Stimulated activated CD4-positive, alpha-beta T cell treated with anti-CD3 and anti-CD28 coated beads, Interleukin-12 subunit alpha, Interleukin-12 subunit beta, amount 100 ng/mL, for 24 hours (primary cell): Measurements from ENCODE around the gene EIF4A2.
"Not testable (repeated sequence)": the region's sequence is repeated elsewhere in the genome, so short reads cannot be mapped to it uniquely, and the experiment has no call there.

Experiments
- DNase-seq, 2 experiments: peaks; one replicate each; pipeline ENCODE4 v3.0.0-alpha.2; 2020; ENCODE audit warnings: low read depth in 2 of 2

The EIF4A2 gene

GRCh38 chr3:186818956-186819355, 35.6 kb downstream of the EIF4A2 start:
- no peak for DNase-seq

GRCh38 chr3:186821429-186822387, 38.3 kb downstream of the EIF4A2 start:
- no peak for DNase-seq

DNA sequence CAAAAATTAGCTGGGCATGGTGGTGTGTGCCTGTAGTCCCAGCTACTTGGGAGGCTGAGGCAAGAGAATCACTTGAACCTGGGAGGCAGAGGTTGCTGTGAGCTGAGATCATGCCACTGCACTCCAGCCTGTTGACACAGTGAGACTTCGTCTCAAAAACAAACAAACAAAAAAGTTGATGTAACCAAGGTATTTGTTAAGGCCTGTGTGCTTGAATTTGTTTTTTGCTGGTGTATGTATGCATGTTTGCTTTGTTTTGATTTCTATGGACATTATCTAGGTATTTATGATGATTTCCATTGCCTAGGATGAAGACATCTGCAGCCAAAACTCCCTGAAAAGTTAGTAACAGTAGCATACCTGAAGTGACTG, 39.0 kb downstream of the EIF4A2 start:
- not testable (repeated sequence) for DNase-seq

GRCh38 chr3:186823386-186823785, 40.0 kb downstream of the EIF4A2 start:
- no peak for DNase-seq

DNA sequence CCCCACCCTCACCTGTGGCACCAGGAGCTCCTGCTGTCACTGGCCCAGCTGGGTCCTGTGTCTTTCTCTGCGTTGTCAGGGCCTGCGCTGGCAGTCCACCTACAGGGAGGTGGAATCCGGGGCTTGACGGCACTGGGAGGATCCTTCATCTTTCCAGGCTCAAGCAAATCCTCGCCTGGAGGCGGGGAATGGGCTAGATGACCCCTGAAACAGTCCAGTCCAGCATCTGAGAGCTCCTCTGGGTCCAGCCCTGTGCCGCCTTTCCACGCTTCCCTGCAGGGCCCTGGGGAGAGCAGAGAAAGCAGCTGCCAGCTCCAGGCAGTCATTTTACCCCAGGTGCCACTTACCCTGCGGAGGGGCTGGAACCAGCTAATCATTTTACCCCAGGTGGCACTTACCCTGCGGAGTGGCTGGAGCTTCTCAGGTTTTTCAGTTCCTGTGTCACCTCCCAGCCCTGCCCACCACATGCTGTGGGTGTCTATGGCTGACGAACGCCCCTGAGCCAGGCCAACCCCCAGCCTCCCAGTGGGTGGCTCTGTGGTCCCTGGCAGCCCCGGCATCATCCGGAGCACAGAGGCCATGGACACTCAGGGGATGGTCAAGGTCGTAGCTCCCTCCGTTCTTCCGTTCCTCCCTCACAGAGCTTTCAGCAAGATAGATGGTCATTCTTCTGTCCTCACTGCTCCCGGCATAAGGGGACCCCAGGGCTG, 41.2 kb downstream of the EIF4A2 start:
- DNase-seq = no peak

GRCh38 chr3:186825294-186825821, 42.0 kb downstream of the EIF4A2 start:
- DNase-seq = peak; percentile 37 to 53

DNA sequence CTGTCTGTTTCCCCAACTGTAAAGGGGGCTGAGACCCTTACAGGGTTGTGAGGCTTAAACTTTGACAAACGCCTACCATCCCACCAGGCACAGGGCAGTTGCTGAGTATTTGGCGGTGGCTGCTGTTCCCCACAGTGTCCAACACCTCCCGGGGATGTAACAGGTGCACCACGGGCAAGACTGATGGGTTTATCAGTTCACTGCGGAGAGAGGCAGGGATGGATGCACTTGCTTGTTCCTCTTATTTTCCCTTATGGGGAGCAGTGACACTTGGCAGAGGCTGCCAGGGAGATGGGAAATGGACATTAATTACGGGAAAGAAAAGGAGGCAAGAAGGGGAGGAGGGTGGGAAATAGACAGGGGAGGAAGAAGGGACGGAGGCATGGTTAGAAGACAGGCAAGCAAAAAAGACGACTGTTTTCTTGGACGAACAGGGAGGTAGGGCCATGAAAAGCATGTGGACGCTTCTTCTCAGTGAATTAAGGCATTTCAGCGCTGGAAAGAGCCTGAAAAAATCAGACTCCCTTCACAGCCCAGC, 42.6 kb downstream of the EIF4A2 start:
- DNase-seq = no peak

DNA sequence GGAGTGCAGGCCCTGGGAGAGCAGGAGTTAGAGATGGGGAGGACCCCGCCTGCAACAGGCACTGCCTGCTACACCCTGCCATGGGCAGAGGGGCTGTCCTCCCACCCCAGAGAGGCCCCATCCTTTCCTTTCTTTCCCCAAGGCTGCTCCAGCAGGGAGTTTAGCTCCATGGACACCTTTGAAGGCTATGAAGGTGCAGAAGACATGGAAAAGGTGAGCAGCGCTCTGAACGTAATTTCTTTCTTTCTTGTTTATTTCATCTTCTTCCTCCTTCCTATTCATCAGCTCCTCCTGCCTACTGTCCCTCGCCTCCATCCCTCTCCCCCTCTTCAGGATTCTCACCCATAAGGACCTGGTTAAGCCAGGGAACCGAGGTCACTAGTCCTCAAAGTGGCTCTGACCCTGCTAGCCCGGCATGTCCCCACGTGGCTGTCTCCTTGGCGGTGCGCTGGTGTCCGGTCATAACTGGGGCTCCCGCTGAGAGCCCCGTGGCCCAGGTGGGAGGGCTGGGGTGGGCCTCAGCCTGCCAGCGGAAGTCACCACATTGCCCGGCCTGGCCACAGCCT, 43.1 kb downstream of the EIF4A2 start:
- no peak for DNase-seq

DNA sequence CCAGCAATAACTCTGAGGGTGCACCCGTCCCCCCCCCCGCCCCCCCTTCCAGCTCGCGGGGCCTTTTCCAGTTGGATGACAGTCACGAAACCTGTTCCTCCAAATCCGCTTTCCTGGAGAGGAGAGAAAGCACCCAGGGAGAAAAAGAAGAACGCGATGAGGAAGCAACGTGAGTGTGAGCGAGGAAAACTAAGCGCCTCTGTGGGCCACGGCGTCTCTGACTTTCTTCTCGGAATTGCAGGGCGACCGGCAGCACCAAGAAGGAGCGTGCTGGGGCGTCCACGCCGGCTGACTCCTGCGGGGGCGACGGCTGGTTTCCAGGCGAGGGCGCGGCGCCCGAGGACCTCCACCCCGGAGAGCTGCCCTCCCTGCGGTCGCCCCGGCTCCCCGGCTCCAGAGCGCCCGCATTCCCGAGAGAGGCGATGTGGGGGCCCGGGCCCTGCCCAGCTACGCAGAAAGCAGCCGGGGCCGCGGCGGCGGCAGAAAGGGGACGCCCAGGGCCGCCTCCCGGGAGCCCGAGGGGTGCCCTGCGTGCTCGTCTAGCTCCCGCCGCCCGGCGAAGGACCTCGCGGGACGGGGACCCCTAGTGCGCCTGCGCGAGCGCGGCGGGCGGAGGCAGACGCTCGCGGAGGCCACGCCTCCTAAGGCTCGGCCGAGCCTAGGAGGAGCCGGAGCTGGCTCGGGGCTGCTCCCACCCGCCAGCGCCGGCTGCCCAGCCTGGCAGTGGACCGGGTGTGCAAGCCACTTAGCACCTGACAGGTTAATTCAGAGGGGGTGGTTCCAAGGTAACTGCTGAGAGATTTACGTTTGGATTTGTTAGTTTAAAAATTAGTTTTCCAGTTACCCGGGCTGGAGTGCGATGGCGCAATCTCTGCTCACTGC, 43.8 kb downstream of the EIF4A2 start:
- peak; percentile 63 to 71 for DNase-seq

GRCh38 chr3:186828340-186828739, 45.0 kb downstream of the EIF4A2 start:
- DNase-seq = no peak

DNA sequence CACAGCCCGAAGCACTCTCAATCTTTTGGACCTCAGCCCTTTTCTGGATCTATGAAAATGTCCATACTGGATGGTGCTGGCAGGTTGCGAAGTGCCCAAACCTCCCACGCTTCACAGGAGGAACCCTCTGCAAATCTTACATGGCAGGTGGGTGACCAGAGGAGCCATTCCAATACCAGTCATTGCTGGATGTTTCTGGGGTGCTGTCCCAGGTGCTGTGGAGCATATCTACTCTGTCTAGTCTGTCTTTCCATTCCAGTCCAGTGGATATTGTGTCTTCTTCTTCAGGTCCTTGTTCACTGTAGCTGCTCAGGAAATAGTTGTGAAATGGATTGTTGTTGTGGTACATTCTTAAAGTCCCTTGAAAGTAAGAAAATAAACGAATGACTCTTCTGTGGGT, 48.4 kb downstream of the EIF4A2 start:
- no peak for DNase-seq

DNA sequence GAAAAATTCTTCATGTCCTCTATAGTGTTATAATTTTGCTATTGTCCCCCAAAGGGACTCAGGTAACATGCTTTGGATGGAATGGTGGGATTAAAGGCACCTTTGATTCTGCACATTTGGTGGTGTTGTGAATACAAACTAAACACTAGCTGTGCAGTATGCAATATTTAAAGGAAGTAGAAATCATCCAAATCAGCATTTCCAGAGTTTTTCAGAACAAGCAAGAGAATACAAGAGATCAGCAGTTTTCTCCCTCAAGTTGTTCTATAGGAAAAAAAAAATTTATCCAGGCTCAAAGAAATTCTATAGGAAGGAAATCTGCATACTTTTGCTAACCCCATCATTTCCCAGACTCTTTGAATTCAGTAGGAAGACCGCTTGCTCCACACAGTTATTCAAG, 48.9 kb downstream of the EIF4A2 start:
- no peak for DNase-seq
